Measurements from ENCODE around the gene PNPT1. TPM values are rescaled to one million over a fixed set of nuclear protein-coding genes. Genes with fewer than 3 reads are reported as not detected.

Gene PNPT1
- total and polyA plus RNA-seq, 2 of the 13 experiments (the other 11 are each of a cell fraction or from before 2014, with no cell fraction given) = 23.4 to 61.0 TPM

DNA sequence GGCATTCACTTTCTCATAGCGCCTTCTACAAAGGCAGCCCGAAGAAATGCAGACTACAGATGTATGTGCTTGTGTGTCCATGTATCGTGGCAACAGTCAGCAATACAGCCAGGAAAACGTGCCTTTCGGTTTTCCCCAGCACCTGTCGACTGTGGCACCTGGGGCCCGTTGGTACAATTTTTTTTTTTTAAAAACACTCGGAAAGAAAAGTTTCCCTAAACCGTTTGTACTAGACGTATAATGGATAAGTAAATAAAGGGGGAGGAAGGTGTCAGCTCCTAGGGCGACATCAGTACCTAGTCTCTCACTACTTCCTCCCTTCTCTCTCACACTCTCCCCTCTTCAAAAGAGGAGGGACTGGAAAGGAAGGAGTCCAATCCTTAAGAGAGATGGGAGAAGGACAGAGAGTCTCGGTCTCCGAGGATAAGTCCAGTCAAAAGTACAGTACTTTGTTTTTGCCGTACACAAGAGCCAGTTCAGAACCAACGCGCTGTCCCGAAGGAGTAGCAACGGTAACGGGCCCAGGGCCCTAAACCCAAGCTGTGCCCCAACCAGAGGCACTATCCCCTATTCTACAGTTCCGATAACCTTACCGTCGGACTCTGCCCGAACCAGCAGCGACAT lies 77.0 kb downstream of the PNPT1 start (continued):
- peak; percentile 36; the same call in 1 of the 2 replicates for TF ChIP-seq HOMEZ (CRISPR knock-in tag; IDR thresholded peaks at IDR 0.05; ENCODE audit: low read depth)
- TF ChIP-seq HDAC1 (CRISPR knock-in tag; IDR thresholded peaks at IDR 0.05) = peak; percentile 39; the same call in 1 of the 2 replicates
- no peak for TF ChIP-seq TOE1 (CRISPR knock-in tag; IDR thresholded peaks at IDR 0.05)
- TF ChIP-seq ZNF574 (CRISPR knock-in tag; IDR thresholded peaks at IDR 0.05) = no peak
- peak; percentile 11; the same call in 1 of the 2 replicates for TF ChIP-seq BCL6 (CRISPR knock-in tag; IDR thresholded peaks at IDR 0.05)
- TF ChIP-seq GABPB1 (CRISPR knock-in tag; IDR thresholded peaks at IDR 0.05) = no peak
- TF ChIP-seq, protein P1, sequence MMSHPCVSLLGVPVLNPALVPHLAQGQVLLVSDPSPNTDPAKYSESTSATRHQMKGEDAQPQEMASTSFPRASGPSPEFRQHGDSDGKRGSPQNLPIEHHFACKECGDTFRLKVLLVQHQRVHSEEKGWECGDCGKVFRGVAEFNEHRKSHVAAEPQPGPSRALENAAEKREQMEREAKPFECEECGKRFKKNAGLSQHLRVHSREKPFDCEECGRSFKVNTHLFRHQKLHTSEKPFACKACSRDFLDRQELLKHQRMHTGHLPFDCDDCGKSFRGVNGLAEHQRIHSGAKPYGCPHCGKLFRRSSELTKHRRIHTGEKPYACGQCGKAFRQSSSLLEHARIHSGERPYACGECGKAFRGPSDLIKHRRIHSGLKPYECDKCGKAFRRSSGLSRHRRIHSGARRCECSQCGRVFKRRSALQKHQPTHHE (CRISPR knock-in tag; IDR thresholded peaks at IDR 0.05; ENCODE audit: borderline replicate concordance) = no peak
- TF ChIP-seq NRL (CRISPR knock-in tag; IDR thresholded peaks at IDR 0.05; ENCODE audit: borderline replicate concordance) = no peak
